AG04450 (cell line): ENCODE results near the gene CXCR3. TPM values are rescaled to one million over a fixed set of nuclear protein-coding genes. Genes with fewer than 3 reads are reported as not detected.
"Not testable (repeated sequence)": the region's sequence is repeated elsewhere in the genome, so short reads cannot be mapped to it uniquely, and the experiment has no call there.

Experiments
- CTCF ChIA-PET: fragments of 300-600, 350-600 bp; formaldehyde crosslinking; extraction: SDS; loops from one replicate; lab custom pipeline; 2022; ENCODE audit warnings: antibody characterized with exemption, inconsistent platforms; lab: Charles Lee
- POLR2A ChIA-PET: fragments of 350-600 bp; formaldehyde crosslinking; extraction: SDS; loops from one replicate; lab custom pipeline; 2021; ENCODE audit warnings: antibody characterized with exemption, inconsistent platforms; lab: Yijun Ruan, JAX
- DNase-seq: peaks from one replicate; pipeline ENCODE4 v3.0.0-alpha.2; 2011; ENCODE audit warnings: low read depth, low spot score
- H3K27ac ChIP-seq: one replicate; pipeline ENCODE4 v1.5.1; 2012; ENCODE audit warnings: low read depth, low read length, control low read depth
- H3K27me3 ChIP-seq: one replicate; pipeline ENCODE4 v1.6.0; 2012; ENCODE audit warnings: low read length; ENCODE audit not compliant: control insufficient read depth, insufficient read depth
- H3K4me3 ChIP-seq: 2 replicates; pipeline ENCODE4 v1.5.1; 2011; ENCODE audit warnings: mild to moderate bottlenecking, low read depth, low read length, control low read depth
- H3K9me3 ChIP-seq: 2 replicates; pipeline ENCODE4 v1.5.1; 2012; ENCODE audit warnings: low read length; ENCODE audit not compliant: control insufficient read depth, insufficient read depth
- polyA plus RNA-seq: library from polyadenylated mRNA; depleted of rRNA; stranded (reverse); fragments of >200 nt; gene quantifications from 2 replicates; pipeline ENCODE4 v1.2.3, GENCODE V29; 2011
- TF ChIP-seq, protein P1 (sequence below): IDR thresholded peaks from 2 replicates; pipeline ENCODE4 v1.5.1; 2011; ENCODE audit warnings: low read depth, low read length, control low read depth, inconsistent platforms

Gene CXCR3
- polyA plus RNA-seq, 1 experiment, result not detected

DNA sequence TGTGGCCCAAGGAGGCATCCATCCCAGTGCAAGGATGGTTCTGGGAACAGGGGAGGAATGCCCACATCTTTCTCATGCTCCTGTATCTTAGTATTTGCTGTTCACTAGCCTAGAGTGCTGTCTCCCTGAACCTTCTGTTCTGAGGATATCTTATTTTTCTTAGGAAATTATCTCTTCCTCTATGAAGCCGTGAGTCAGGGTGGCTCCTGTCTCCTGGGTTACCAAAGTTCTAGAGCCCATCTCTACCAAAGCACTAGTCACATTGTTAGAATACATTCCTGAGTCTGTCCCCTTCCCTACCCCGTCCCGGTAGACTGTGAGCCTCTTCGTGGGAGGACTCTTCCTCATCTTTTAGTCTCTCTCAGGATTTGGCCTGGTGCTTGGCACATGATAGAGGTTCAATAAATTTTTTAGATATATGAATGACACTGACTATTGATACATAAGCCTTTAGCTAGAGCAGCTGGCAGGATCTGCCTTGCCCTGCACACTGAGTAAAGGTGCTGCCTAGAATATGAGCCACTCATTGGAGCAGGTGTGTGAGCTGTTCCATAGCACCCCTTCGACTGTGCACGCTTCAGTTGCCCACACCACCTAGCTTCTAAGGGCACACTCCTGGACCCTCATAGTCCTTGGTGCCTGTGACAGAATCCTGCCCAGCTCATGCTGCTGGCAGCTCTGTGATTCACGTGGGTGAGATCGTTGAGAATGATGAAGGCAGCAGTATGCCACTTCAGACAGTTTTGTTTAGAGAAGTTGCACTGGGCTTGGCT lies 13.3 kb downstream of the CXCR3 start:
- ChIA-PET CTCF (no interaction called here), POLR2A (no interaction called here)
- DNase-seq, result no peak
- Histone ChIP-seq H3K27me3 (no peaks in the 10 kb centered on the region), H3K27ac (no peak overlapping the region), H3K9me3 (no peaks in the 10 kb centered on the region; the same call in 1 of the 2 replicates), H3K4me3 (no peak overlapping the region)
- TF ChIP-seq, protein P1, sequence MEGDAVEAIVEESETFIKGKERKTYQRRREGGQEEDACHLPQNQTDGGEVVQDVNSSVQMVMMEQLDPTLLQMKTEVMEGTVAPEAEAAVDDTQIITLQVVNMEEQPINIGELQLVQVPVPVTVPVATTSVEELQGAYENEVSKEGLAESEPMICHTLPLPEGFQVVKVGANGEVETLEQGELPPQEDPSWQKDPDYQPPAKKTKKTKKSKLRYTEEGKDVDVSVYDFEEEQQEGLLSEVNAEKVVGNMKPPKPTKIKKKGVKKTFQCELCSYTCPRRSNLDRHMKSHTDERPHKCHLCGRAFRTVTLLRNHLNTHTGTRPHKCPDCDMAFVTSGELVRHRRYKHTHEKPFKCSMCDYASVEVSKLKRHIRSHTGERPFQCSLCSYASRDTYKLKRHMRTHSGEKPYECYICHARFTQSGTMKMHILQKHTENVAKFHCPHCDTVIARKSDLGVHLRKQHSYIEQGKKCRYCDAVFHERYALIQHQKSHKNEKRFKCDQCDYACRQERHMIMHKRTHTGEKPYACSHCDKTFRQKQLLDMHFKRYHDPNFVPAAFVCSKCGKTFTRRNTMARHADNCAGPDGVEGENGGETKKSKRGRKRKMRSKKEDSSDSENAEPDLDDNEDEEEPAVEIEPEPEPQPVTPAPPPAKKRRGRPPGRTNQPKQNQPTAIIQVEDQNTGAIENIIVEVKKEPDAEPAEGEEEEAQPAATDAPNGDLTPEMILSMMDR, result no peak

DNA sequence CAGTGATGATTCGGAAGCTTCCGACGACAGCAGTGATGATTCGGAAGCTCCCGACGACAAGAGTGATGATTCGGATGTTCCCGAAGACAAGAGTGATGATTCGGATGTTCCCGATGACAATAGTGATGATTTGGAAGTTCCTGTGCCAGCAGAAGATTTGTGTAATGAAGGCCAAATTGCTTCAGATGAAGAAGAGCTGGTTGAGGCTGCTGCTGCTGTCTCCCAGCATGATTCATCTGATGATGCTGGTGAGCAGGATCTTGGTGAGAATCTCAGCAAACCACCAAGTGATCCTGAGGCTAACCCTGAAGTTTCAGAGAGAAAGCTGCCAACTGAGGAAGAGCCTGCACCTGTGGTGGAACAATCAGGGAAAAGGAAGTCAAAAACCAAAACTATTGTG lies 14.2 kb downstream of the CXCR3 start:
- Histone ChIP-seq H3K27ac (no peak overlapping the region), H3K9me3 (no peaks in the 10 kb centered on the region; the same call in 1 of the 2 replicates), H3K4me3 (no peak overlapping the region), H3K27me3 (no peaks in the 10 kb centered on the region)
- ChIA-PET POLR2A (no interaction called here), CTCF (no interaction called here)
- DNase-seq, result no peak
- TF ChIP-seq, protein P1, result no peak

DNA sequence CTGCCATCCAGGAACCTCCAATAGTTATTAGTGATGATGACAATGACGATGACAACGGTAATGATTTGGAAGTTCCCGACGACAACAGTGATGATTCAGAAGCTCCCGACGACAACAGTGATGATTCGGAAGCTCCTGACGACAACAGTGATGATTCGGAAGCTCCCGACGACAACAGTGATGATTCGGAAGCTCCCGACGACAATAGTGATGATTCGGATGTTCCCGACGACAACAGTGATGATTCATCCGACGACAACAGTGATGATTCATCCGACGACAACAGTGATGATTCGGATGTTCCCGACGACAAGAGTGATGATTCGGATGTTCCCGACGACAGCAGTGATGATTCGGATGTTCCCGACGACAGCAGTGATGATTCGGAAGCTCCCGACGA lies 14.7 kb downstream of the CXCR3 start:
- H3K27ac ChIP-seq, result no peak overlapping the region
- TF ChIP-seq, protein P1, result no peak
- no peaks in the 10 kb centered on the region; the same call in 1 of the 2 replicates for H3K9me3 ChIP-seq
- ChIA-PET CTCF (no interaction called here), POLR2A (no interaction called here)
- no peak for DNase-seq
- no peak overlapping the region for H3K4me3 ChIP-seq
- H3K27me3 ChIP-seq, result no peaks in the 10 kb centered on the region

DNA sequence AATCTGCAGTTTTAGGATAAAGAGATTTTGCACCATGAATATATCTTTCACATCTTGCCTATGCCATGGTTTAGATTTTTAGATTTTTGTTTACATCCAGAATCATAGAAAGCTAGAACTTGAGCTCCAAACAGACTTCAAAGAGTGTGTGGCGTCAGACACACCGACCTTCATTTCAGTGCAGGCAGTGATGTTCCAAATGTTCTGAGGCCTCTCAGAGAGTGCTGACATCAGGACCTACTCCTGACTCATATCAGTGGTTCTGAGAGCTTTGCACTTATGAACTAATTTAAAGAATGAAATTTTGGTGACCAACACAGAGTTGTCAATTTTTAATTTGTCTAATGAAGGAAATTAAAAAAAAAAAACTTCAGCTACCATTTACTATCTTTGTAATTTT lies 18.3 kb downstream of the CXCR3 start:
- ChIA-PET CTCF (interaction anchor here (0.7 kb wide), 1 partner anchor 13 kb away, joined by 4 read pairs; no protein-coding TSS in a partner anchor), POLR2A (no interaction called here)
- Histone ChIP-seq H3K9me3 (no peaks in the 10 kb centered on the region; the same call in 1 of the 2 replicates), H3K27ac (no peak overlapping the region), H3K27me3 (no peaks in the 10 kb centered on the region), H3K4me3 (no peak overlapping the region)
- TF ChIP-seq, protein P1, result no peak
- DNase-seq, result no peak

DNA sequence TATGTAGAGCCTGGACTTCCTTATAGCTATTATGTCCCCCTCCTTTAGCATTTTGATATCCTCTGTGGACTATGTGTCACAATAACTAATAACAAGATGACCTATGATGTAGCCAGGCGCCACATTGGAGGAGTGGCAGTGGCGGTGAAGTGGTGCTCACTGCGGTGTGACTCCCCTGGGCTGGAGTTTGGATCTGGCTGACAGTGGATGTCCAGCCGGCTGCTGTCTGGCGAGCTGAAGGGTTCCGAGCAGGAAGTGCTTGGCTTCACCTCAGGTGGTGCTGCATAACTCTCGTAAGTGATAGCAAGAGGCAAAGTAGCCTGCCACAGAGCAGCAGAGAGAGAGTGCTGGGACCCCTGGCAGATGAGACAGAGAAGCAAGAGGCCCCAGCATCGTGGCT lies 25.1 kb downstream of the CXCR3 start:
- H3K27me3 ChIP-seq, POLR2A ChIA-PET, H3K27ac ChIP-seq, DNase-seq, H3K9me3 ChIP-seq, CTCF ChIA-PET, H3K4me3 ChIP-seq: not testable (repeated sequence)
